GM18867 (cell line): Measurements from ENCODE around the gene TTC13.

Source experiments
- ATAC-seq: cut with Tn5 transposase; IDR thresholded peaks from one replicate; pipeline ENCODE4 v1.9.1; 2021; ENCODE audit warnings: mild to moderate bottlenecking, moderate library complexity; ENCODE audit not compliant: unreplicated experiment

TTC13 gene

GRCh38 chr1:230910755-230911117, 67.9 kb downstream of the TTC13 start:
- no peak for ATAC-seq

GRCh38 chr1:230909974-230910754, 68.5 kb downstream of the TTC13 start:
- ATAC-seq: no peak

GRCh38 chr1:230907472-230908205, 71.0 kb downstream of the TTC13 start:
- ATAC-seq: no peak

GRCh38 chr1:230906226-230906625, 72.4 kb downstream of the TTC13 start:
- ATAC-seq: no peak

- ATAC-seq: no peak
Measured at GRCh38 chr1:230905733-230906132, 72.9 kb downstream of the TTC13 start.

- ATAC-seq: no peak
Measured at GRCh38 chr1:230902349-230902923, 76.2 kb downstream of the TTC13 start.

- ATAC-seq: no peak
Measured at GRCh38 chr1:230901671-230902070, 77.0 kb downstream of the TTC13 start.

GRCh38 chr1:230900984-230901383, 77.7 kb downstream of the TTC13 start:
- no peak for ATAC-seq

- no peak for ATAC-seq
Measured at GRCh38 chr1:230899841-230900251, 78.8 kb downstream of the TTC13 start.

- no peak for ATAC-seq
Measured at GRCh38 chr1:230898748-230899147, 79.9 kb downstream of the TTC13 start.

GRCh38 chr1:230898144-230898543, 80.5 kb downstream of the TTC13 start:
- no peak for ATAC-seq

GRCh38 chr1:230896779-230897178, 81.9 kb downstream of the TTC13 start:
- ATAC-seq: no peak

GRCh38 chr1:230895452-230895851, 83.2 kb downstream of the TTC13 start:
- ATAC-seq: no peak

GRCh38 chr1:230894664-230895063, 84.0 kb downstream of the TTC13 start:
- no peak for ATAC-seq

GRCh38 chr1:230894032-230894431, 84.6 kb downstream of the TTC13 start:
- no peak for ATAC-seq

- no peak for ATAC-seq
Measured at GRCh38 chr1:230892018-230892491, 86.6 kb downstream of the TTC13 start.

- no peak for ATAC-seq
Measured at GRCh38 chr1:230891413-230891812, 87.2 kb downstream of the TTC13 start.

- ATAC-seq: no peak
Measured at GRCh38 chr1:230884646-230885045, 94.0 kb downstream of the TTC13 start.

- ATAC-seq: no peak
Measured at GRCh38 chr1:230883967-230884366, 94.7 kb downstream of the TTC13 start.

- ATAC-seq: no peak
Measured at GRCh38 chr1:230879778-230880177, 98.9 kb downstream of the TTC13 start.

- ATAC-seq: no peak
Measured at GRCh38 chr1:230878591-230878990, 100.1 kb downstream of the TTC13 start.
